ENCODE results near the gene CELSR1.

CELSR1 gene

DNA sequence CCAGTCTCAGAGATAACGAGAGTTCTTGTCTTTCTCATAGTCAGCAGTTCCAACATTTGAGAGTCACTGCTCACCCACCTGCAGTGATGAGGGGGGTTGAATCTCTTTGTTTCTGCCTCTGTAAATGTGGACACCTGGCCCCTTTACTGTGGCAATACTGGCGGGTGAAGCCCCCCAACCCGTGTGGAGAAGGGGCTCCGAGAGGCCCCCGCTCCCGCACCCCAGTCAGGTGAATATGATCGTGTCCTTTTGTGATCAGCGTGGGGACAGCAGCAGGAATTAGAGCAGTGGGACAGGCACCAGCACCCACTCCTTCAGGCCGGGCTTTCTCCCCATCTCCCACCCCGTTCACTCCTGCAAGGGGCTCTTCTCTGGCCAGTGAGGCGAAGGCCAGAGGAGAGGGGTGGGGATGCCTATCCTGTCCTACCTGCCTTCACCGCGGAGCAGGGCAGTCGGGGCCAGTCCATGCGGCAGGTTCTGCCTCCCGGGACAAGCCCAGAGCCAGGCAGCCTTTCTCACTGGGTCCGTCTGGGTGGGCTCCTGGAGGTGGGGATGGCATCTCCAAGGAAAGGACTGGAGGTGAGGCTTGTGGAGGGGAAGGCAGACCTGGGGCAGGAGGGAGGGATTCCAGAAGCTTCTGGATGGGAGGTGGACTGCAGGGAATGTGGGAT lies 12.7 kb upstream of the CELSR1 start:
- no peak for DNase-seq

- no peak for DNase-seq
Measured at GRCh38 chr22:46549563-46549840, 12.1 kb upstream of the CELSR1 start.

- DNase-seq: no peak
Measured at GRCh38 chr22:46547883-46548244, 10.4 kb upstream of the CELSR1 start.

DNA sequence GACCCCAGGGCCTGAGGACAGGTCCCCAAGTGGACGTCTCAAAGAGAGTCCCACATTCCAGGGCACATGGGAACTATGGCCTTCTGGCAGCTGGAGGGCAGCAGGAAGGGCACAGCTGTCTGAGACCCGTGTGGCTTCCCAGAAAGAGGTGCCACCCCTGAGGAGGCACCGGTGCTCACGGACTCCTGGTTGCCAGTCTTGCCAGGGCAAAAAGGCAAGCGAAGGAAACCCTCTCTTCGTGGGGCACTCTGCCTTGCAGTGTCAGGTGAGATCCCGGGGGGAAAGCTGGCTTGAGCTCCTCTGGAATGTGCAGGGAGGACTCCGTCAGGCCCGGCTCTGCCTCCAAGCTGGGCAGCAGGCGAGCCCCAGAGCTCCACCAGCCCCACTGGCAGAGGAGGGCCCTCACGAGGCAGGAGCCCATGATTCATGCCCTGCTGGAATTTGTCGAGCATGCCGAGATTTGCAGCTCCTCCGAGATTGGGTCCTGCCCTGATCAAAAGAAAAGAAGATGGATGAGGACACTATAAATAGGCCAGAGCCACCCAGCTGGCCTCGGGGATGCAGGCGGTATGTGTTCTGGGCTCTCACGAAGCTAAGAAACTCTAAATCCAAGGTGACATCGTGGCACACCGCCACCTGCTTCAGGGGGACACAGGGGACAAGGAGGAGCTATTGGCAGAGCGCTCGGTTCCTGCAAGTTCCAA lies 9.9 kb upstream of the CELSR1 start:
- DNase-seq: no peak

- DNase-seq: no peak
Measured at GRCh38 chr22:46546466-46547178, 9.2 kb upstream of the CELSR1 start.

DNA sequence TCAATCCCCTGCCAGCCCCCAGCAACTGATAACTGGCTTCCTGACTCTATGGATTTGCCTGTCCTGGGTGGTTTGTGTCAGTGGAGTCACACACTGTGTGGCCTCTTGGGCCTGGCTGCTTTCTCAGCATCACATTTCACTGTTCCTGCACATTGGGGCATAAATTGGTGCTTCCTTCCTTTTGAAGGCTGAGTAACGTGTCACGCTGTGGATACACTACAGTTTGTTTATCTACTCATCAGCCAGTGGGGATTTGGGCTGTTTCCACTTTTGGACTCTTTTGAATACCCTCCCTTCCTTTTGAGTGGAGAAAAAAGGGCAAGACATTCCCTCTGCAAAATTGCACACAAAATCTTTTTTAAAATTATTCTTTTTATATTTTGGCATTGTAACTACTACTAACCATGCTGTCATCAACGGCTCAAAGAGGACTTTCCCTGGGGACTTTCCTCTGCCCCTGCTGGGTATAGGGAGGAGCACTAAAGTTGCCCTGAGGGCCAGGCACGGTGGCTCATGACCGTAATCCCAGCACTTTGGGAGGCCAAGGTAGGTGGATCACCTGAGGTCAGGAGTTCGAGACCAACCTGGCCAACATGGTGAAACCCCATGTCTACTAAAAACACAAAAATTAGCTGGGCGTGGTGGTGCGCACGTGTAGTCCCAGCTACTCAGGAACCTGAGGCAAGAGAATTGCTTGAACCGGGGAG lies 7.8 kb upstream of the CELSR1 start:
- DNase-seq: no peak

- DNase-seq: peak; percentile 17
Measured at GRCh38 chr22:46542011-46542985, 4.9 kb upstream of the CELSR1 start.

DNA sequence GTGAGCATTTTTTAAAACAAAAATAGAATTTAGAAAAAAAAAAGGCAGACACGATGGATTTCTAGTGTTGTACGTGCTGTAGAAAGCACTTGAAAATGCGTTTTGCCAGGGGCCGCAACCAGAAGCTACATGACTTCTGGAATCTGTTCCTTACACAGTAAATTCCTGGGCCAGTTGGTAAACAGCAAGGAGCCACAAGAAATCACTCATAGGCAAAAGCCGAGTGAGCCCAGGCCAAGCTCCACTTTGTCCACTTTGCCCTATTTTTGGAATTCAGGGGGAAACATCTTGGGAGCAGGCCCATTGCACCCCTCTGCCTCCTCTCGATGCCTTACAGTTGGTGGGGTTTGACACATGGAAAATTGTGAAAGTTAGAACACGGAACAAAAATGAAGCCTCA lies 4.1 kb upstream of the CELSR1 start:
- DNase-seq: no peak

DNA sequence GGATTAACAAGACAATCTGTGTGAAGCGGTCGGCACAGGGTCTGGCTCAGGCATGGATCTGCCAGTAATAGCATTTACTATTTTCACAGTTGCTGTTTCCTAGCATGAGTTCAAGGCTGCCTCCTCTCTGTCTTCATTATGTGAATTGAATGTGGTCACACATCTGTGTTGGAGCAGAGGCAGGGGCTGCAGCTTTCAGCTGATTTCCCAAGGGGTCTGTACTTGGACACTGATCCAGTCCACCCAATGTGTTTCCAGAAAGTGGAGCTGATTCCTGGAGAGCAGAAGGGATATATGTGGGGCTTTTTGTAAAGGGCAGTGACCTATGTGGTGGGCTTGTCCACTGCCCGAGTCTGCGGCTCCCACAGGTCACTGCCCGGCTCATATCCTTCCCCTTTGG lies 3.5 kb upstream of the CELSR1 start:
- no peak for DNase-seq

DNA sequence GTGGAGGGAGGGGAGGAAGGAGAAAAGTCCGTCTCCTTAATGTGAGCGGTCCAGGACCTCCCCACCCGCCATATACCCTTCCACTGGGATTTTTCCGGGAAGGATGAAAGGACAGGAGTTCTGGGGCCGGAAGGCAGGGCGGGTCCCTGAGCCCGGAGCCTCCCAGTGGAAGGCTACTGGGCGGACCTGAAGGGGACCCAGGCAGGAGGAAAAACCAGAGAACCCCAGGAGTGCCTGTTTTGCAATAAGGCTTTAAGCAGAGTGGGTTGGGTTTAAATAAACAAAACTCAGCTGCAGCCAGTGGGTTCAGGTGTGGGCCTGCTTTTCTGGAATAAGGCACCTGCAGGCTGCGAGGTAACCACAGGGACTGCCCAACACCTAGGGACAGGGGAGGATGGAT lies 1.7 kb upstream of the CELSR1 start:
- DNase-seq: no peak

GRCh38 chr22:46538814-46539160 lies 1.4 kb upstream of the CELSR1 start:
- DNase-seq: no peak

GRCh38 chr22:46537946-46538813 lies 760 bp upstream of the CELSR1 start:
- no peak for DNase-seq

GRCh38 chr22:46536537-46537224 lies 739 bp downstream of the CELSR1 start:
- no peak for DNase-seq

- DNase-seq: no peak
Measured at GRCh38 chr22:46535876-46536536, 1.4 kb downstream of the CELSR1 start.

GRCh38 chr22:46534901-46535630 lies 2.4 kb downstream of the CELSR1 start:
- DNase-seq: no peak

- DNase-seq: no peak
Measured at GRCh38 chr22:46534177-46534776, 3.1 kb downstream of the CELSR1 start.

- no peak for DNase-seq
Measured at GRCh38 chr22:46533070-46533833, 4.2 kb downstream of the CELSR1 start.

GRCh38 chr22:46532416-46532815 lies 5.0 kb downstream of the CELSR1 start:
- DNase-seq: no peak

Measured in KG1 (cell line).